Vagina (tissue), 2 donors: ENCODE data around the gene FBXL16.

ENCODE experiments used
- POLR2AphosphoS5 ChIP-seq, 2 donors: sonication (generic); formaldehyde crosslinking; IDR thresholded peaks; one replicate each; pipeline ENCODE4 v1.9.0; 2017; ENCODE audit warnings: antibody characterized with exemption in 2 of 2, mild to moderate bottlenecking in 2 of 2, low read depth in 1 of 2; ENCODE audit not compliant: insufficient read depth in 1 of 2
- TF ChIP-seq, protein P1 (sequence below), 3 experiments: fragments of 450-650 bp in 2 of 3; fragments of 200-600 bp in 1 of 3; sonication (generic) in 1 of 3; IDR thresholded peaks; one replicate each; pipeline ENCODE4 v1.5.1; 2017 to 2019; ENCODE audit warnings: antibody characterized with exemption in 3 of 3, mild to moderate bottlenecking in 2 of 3, moderate library complexity in 2 of 3

DNA sequence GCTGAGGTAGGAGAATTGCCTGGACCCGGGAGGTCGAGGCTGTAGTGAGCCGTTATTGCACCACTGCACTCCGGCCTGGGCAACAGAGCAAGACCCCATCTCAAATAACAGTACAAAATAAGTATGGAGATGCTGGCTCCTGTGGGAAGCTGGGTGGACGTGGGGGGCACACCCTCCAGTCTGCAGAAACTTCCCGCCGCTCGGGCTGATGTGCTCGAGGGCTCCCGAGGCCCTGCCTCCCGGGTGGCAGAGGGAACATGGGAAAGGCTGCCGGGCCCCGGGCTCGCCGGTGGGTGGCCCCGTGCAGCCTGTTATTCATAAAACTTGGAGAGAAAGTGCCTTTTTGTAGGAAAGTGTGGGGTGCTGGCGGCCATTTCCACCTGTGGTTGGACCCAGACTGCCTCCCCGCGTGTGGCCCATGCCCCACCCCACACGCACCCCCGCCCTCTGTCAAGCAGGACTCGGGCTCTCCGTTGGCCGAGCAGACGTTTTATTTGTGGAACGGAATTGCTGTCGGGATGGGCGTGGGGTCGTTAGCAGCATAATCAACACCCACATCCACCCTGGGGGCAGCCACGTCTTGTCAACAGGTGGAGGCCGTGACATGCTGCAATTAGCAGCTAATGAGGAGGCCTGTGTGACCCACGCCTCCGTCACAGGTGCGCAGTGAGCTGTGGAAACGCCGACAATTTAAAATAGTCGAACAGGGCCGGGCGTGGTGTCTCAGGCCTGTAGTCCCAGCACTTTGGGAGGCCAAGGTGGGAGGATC, 42.6 kb upstream of the FBXL16 start:
- TF ChIP-seq, protein P1, sequence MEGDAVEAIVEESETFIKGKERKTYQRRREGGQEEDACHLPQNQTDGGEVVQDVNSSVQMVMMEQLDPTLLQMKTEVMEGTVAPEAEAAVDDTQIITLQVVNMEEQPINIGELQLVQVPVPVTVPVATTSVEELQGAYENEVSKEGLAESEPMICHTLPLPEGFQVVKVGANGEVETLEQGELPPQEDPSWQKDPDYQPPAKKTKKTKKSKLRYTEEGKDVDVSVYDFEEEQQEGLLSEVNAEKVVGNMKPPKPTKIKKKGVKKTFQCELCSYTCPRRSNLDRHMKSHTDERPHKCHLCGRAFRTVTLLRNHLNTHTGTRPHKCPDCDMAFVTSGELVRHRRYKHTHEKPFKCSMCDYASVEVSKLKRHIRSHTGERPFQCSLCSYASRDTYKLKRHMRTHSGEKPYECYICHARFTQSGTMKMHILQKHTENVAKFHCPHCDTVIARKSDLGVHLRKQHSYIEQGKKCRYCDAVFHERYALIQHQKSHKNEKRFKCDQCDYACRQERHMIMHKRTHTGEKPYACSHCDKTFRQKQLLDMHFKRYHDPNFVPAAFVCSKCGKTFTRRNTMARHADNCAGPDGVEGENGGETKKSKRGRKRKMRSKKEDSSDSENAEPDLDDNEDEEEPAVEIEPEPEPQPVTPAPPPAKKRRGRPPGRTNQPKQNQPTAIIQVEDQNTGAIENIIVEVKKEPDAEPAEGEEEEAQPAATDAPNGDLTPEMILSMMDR (IDR thresholded peaks at IDR 0.05), result no peak
- no peak for TF ChIP-seq POLR2AphosphoS5 (IDR thresholded peaks at IDR 0.05; ENCODE audit: insufficient read depth in 1 of 2, low read depth in 1 of 2)
